H1 (cell line): ENCODE results near the gene MGARP.

Experiments
- ATF2 ChIP-seq: IDR thresholded peaks from 2 replicates; pipeline ENCODE4 v1.6.1; 2012; ENCODE audit warnings: low read length, inconsistent platforms
- CTCF ChIP-seq, 3 experiments: IDR thresholded peaks; 1 replicate in 2 of 3; 2 replicates in 1 of 3; pipeline versions ENCODE4 v1.5.1 to v1.6.1; 2011; ENCODE audit warnings: low read length in 3 of 3, mild to moderate bottlenecking in 3 of 3, inconsistent platforms in 2 of 3, low read depth in 1 of 3, moderate library complexity in 1 of 3; ENCODE audit not compliant: insufficient read depth in 1 of 3; ENCODE audit errors: control extremely low read depth in 1 of 3
- EZH2 ChIP-seq: fragments of 200-600 bp; sonication (generic); IDR thresholded peaks from 2 replicates; pipeline ENCODE4 v1.7.1; 2012; ENCODE audit warnings: low read depth, mild to moderate bottlenecking, moderate library complexity, low read length, inconsistent platforms; ENCODE audit not compliant: severe bottlenecking
- HDAC6 ChIP-seq: IDR thresholded peaks from one replicate; pipeline ENCODE4 v1.7.1; 2012; ENCODE audit warnings: low read depth, mild to moderate bottlenecking, inconsistent platforms, low read length, moderate library complexity
- JUND ChIP-seq: IDR thresholded peaks from 2 replicates; pipeline ENCODE4 v1.6.1; 2011; ENCODE audit warnings: mild to moderate bottlenecking, improper control_type of control experiment, low read length
- TAF1 ChIP-seq: IDR thresholded peaks from 2 replicates; pipeline ENCODE4 v1.6.1; 2011; ENCODE audit warnings: mild to moderate bottlenecking, low read depth, low read length
- TEAD4 ChIP-seq: IDR thresholded peaks from 2 replicates; pipeline ENCODE4 v1.6.1; 2012; ENCODE audit warnings: low read depth, low read length, inconsistent platforms, mixed read lengths

- no peak for TF ChIP-seq TAF1
- TF ChIP-seq ATF2, result no peak
- no peak for TF ChIP-seq TEAD4
- no peak for TF ChIP-seq HDAC6
- TF ChIP-seq EZH2, result no peak
- no peak for TF ChIP-seq JUND
- TF ChIP-seq CTCF (IDR thresholded peaks at IDR 0.05; ENCODE audit: control extremely low read depth in 1 of 3, insufficient read depth in 1 of 3, low read depth in 1 of 3, low read length in 3 of 3), result peak in 1 of 3 experiments; percentile 15; a peak in 1 of 4 replicates
Observed at GRCh38 chr4:139227729-139228404, 52.2 kb downstream of the MGARP start.
